Measurements from ENCODE around the gene MYL9.

Gene MYL9

DNA sequence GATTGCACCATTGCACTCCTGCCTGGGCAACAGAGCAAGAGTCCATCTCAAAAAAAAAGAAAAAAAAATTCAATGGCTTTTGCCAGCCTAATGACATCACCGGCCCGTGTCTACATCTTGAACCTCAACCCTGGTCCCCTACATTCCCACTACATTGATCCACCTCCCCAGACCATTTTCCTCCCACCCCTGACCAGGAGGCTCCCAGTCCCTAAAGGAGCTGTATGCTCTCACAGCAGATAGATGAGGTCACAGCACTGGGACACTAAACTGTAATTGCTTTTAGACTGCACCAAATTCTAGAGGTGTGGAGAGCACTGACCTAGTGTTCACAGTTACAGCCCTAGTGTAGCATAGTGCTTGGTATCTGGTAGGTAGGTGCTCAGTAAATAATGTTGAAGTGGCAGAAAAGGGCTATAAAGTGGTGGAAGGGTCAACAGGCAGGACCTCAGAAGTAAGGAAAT is 42.7 kb downstream of the MYL9 start:
- no peak for DNase-seq (ENCODE audit: low spot score)

DNA sequence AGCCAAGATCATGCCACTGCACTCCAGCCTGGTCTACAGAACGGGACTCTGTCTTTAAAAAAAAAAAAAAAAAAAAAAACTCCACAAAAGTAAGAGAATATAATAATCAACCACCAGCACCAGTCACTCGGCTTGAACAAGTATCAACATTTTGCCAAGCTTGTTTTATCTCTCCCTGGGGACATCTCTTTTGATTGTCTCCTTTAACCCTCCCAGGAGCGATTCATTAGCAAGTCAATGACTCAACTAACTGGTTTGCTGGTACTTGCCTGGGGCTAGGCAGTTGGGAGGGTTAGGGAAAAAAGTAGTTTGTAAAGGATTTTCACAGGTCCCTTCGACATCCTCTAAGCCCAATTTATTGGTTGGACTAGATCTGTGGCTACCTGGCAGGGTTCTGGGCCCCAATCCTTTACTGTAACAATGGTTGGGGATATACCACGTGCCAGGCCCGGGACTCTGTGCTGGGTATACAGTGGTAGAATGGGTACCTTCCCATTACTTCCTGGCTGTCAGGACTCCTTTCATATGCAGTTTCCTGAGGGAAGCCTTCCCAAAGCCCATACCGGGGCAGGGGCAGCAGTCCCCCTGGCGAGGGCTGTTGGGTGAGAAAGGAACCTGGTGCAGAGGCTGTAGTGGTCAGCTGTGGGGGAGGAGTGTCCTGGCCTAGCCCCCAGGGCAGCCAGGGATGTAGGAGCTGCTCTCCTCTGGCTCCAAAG is 44.2 kb downstream of the MYL9 start:
- no peak for DNase-seq (ENCODE audit: low spot score)

DNA sequence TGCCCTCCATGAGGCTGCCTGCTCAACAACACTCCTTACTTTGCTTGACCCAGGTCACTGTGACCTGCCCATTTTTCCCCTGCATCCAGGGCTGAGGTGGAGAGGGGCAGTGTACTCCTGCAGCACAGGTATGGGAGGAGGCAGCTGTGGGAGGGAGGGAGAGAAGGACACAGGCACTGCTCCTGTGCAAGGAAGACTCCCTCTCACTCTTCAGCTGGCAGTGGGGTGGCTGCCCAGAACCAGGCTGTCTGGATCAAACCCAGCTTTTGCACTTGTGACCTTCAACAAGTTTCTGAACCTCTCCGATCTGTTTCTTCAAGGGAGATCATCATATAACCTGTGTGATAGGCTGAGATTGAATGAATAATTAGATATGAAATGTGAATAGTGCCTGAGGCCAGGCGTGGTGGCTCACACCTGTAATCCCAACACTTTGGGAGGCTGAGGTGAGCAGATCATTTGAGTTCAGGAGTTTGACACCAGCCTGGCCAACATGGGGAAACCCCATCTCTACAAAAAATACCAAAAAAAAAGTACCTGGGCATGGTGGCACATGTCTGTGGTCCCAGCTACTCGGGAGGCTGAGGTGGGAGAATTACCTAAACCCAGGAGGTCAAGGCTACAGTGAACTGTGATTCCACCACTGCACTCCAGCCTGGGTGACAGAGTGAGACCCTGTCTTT is 46.2 kb downstream of the MYL9 start:
- DNase-seq (ENCODE audit: low spot score) = no peak

DNA sequence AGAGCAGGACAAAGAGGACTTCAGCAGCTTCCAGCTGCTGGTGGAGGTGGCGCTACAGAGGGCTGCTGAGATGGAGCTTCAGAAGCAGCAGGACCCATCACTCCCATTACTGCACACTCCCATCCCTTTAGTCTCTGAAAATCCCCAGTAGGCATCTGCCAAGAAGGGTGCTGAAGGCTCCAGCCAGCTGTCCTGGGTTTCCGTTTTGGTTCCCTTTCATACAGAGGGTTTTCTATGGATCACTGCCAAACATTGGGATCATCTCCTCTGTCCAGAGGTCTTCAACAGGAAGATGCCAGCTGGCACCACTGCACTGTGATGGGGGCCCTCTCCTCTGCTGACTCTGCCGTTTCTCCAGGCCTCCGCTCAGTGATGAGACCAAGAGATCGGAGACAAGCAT is 50.0 kb downstream of the MYL9 start:
- DNase-seq (ENCODE audit: low spot score) = no peak

DNA sequence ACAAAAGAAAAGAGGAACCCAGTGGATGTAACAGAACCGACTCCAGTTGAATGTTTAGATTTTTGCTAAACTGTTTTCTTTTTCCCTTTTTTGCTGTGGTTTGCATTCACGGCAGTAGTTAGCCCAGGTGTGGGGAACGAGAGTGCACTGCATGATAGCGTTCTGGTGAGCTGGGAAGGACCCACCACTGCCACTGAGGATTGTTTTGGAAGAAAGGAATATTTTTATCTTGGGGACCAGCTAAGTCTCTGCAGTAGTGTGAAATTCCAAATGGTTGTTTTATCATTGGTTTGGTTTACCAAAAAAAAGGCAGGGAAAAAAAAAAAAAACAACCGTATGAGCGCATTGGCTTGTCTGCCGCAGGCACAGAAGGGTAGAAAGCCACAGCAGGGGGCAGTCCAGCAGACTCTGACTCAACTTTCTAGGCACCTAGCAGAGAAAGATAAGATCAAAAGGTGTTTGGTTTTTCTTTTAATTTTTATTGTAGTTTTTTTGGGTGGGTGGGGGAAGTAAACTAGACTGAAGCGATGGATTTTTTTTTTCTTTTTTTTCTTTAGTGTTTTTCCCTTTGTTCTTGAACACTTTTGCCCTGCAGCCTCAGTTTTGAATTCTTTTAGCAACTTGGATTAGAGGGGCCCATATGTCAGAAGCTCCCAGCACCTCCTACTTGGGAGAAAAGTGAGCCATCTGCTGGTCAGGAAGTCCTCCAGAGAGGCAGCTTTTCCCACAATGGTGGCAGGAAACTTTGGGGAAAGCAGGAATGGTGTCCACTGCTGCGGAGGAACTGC is 50.7 kb downstream of the MYL9 start:
- DNase-seq (ENCODE audit: low spot score) = no peak

DNA sequence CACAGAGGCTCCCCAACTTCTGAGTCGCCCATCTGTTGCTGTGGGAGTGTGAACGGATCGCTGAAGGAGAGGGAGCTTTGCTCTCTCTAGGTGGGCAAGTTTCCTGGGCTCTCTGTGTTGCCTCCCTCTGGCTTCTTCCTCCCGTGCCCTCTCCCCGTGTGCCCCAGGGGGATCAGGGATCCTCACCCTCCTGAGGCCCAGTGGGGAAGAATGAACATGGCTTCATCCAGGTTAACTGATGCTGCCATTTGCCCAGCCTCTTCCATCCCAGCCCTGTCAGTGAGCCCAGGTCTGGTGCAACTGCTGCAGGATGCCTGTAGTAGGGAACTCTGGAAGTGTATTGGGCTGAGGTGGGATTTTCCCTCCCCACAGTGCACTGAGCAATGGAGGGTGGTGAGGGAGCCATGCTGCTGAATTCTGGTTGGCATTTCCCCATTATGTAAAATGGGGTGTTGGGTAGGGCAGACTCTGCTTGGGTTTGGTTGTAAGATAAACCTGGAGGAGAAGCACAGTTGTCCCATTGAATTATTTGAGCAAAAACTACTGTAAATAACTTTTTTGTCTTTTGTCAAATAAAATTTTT is 52.1 kb downstream of the MYL9 start:
- no peak for DNase-seq (ENCODE audit: low spot score)

DNA sequence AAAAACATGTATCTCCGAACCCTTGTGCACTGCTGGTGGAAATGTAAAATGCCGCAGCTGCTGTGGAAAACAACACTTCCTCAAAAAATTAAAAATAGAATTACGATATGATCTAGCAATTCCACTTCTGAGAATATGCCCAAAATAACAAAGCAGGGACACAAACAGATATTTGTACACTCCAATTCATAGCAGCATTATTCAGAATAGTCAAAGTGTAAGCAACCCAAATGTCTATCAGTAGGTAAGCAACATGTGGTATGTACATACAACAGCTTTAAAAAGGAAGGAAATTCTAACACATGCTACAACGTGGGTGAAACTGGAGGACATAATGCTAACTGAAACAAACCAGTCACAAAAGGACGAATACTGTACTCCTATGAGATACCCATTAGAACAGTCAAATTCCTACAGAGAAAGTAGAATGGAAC is 58.6 kb downstream of the MYL9 start:
- no peak for DNase-seq (ENCODE audit: low spot score)
